HepG2 (cell line): ENCODE results near the gene NFATC2. TPM values are rescaled to one million over a fixed set of nuclear protein-coding genes. Genes with fewer than 3 reads are reported as not detected.

Source experiments
- ATAC-seq: fragments of 200-7000 bp; cut with Tn5 transposase; 3 replicates; pipeline ENCODE4 v1.9.1; 2020; ENCODE audit warnings: mild to moderate bottlenecking, moderate library complexity
- BruUV-seq: library from RNA; stranded (reverse); fragments of 400-500 nt; replicated peaks from 2 replicates; lab custom pipeline; 2021; lab: Mats Ljungman, UMichigan
- CTCF ChIA-PET: fragments of 300-600 bp; formaldehyde crosslinking; extraction: SDS; loops from one replicate; lab custom pipeline; 2021; ENCODE audit warnings: low total read pairs, inconsistent platforms, low intra/inter-chr PET ratio; lab: Yijun Ruan, JAX
- POLR2A ChIA-PET: fragments of 350-600 bp; sonication (Branson Sonifier 250); formaldehyde crosslinking; loops from one replicate; lab custom pipeline; 2020; ENCODE audit warnings: antibody characterized with exemption, inconsistent platforms; lab: Yijun Ruan, JAX
- DNase-seq: peaks from one replicate; pipeline ENCODE4 v3.0.0-alpha.2; 2015; ENCODE audit warnings: low spot score
- FAIRE-seq: peaks from 3 replicates; lab custom pipeline; 2011; peaks lifted over from hg19 to GRCh38; lab: Jason Lieb, UNC
- H2AFZ ChIP-seq: one replicate; pipeline ENCODE4 v1.6.1; 2011; ENCODE audit warnings: low read length, inconsistent platforms
- H3K27ac ChIP-seq: fragments of 300-600 bp; 3 replicates; pipeline ENCODE4 v1.8.0; 2011; ENCODE audit warnings: mixed run types, mild to moderate bottlenecking, mixed read lengths, low read length, inconsistent platforms; ENCODE audit not compliant: insufficient read depth; ENCODE audit errors: extremely low read length
- H3K27me3 ChIP-seq, 2 experiments: fragments of 200-600 bp in 1 of 2; 2 replicates in 1 of 2; 3 replicates in 1 of 2; pipeline versions ENCODE4 v1.6.0 to v1.8.0; 2011; ENCODE audit warnings: low read length in 2 of 2, mild to moderate bottlenecking in 2 of 2, moderate library complexity in 2 of 2, inconsistent platforms in 1 of 2; ENCODE audit not compliant: insufficient read depth in 2 of 2, control insufficient read depth in 1 of 2
- H3K36me3 ChIP-seq, 2 experiments: fragments of 200-600 bp in 1 of 2; replicated peaks in 1 of 2; 2 replicates in 1 of 2; 3 replicates in 1 of 2; pipeline versions ENCODE4 v1.5.1 to v1.8.0; 2011; ENCODE audit warnings: low read length in 2 of 2, inconsistent platforms in 1 of 2; ENCODE audit not compliant: insufficient read depth in 2 of 2, control insufficient read depth in 1 of 2
- H3K4me1 ChIP-seq: 2 replicates; pipeline ENCODE4 v1.5.1; 2012; ENCODE audit warnings: low read length, inconsistent platforms; ENCODE audit not compliant: insufficient read depth
- H3K4me2 ChIP-seq: 2 replicates; pipeline ENCODE4 v1.6.0; 2011; ENCODE audit warnings: low read depth, low read length, inconsistent platforms
- H3K4me3 ChIP-seq, 3 experiments: fragments of 200-600 bp in 1 of 3; sonication (generic), shearing (Covaris generic) in 1 of 3; replicated peaks in 1 of 3; 2 replicates each; pipeline ENCODE4 v1.5.1; 2011 to 2016; ENCODE audit warnings: low read length in 3 of 3, inconsistent platforms in 2 of 3, low read depth in 2 of 3, mild to moderate bottlenecking in 2 of 3, control low read depth in 1 of 3, mixed read lengths in 1 of 3; ENCODE audit not compliant: insufficient read depth in 1 of 3
- H3K79me2 ChIP-seq: one replicate; pipeline ENCODE4 v1.6.1; 2011; ENCODE audit warnings: low read length, inconsistent platforms; ENCODE audit not compliant: insufficient read depth
- H3K9ac ChIP-seq: 2 replicates; pipeline ENCODE4 v1.6.0; 2011; ENCODE audit warnings: mild to moderate bottlenecking, low read depth, low read length, inconsistent platforms; ENCODE audit not compliant: insufficient read depth
- H3K9me3 ChIP-seq: 2 replicates; pipeline ENCODE4 v1.5.1; 2012; ENCODE audit warnings: mild to moderate bottlenecking, low read length
- H4K20me1 ChIP-seq: 2 replicates; pipeline ENCODE4 v1.6.0; 2011; ENCODE audit warnings: inconsistent platforms, mild to moderate bottlenecking, low read length, moderate library complexity; ENCODE audit not compliant: insufficient read depth
- FOXM1 ChIP-seq: sonication (generic); formaldehyde crosslinking; IDR thresholded peaks from 2 replicates; pipeline ENCODE4 v1.5.0; 2020; ENCODE audit warnings: missing genetic modification reagents
- HNRNPH1 ChIP-seq: fragments of 200-400 bp; formaldehyde crosslinking; optimal IDR thresholded peaks from 2 replicates; pipeline ENCODE3; 2017; ENCODE audit warnings: mild to moderate bottlenecking, low read depth, low read length
- JDP2 ChIP-seq: sonication (generic); formaldehyde crosslinking; IDR thresholded peaks from 2 replicates; pipeline ENCODE4 v1.8.1; 2022; ENCODE audit warnings: missing genetic modification reagents, borderline replicate concordance
- NFIB ChIP-seq: sonication (generic); formaldehyde crosslinking; IDR thresholded peaks from 2 replicates; pipeline ENCODE4 v1.9.0; 2021; ENCODE audit warnings: missing genetic modification reagents, mild to moderate bottlenecking, borderline replicate concordance
- SETDB1 ChIP-seq: sonication (generic); formaldehyde crosslinking; IDR thresholded peaks from 2 replicates; pipeline ENCODE4 v1.5.1; 2020; ENCODE audit warnings: missing genetic modification reagents, mild to moderate bottlenecking, borderline replicate concordance
- ZFP91 ChIP-seq: sonication (generic); formaldehyde crosslinking; IDR thresholded peaks from 2 replicates; pipeline ENCODE4 v1.9.0; 2022; ENCODE audit warnings: missing genetic modification reagents, mild to moderate bottlenecking, borderline replicate concordance
- ZNF10 ChIP-seq: sonication (generic); formaldehyde crosslinking; IDR thresholded peaks from 2 replicates; pipeline ENCODE4 v1.4.0; 2020; ENCODE audit warnings: mild to moderate bottlenecking, low read depth, missing genetic modification reagents, borderline replicate concordance
- ZNF18 ChIP-seq: sonication (generic); formaldehyde crosslinking; IDR thresholded peaks from 2 replicates; pipeline ENCODE4 v1.8.0; 2022; ENCODE audit warnings: mild to moderate bottlenecking, missing genetic modification reagents; ENCODE audit not compliant: insufficient replicate concordance
- ZNF552 ChIP-seq: sonication (generic); formaldehyde crosslinking; IDR thresholded peaks from 2 replicates; pipeline ENCODE4 v1.9.0; 2022; ENCODE audit warnings: missing genetic modification reagents, mild to moderate bottlenecking, borderline replicate concordance
- ZNF577 ChIP-seq: sonication (generic); formaldehyde crosslinking; IDR thresholded peaks from 2 replicates; pipeline ENCODE4 v1.4.0; 2020; ENCODE audit warnings: mild to moderate bottlenecking, low read depth, missing genetic modification reagents, borderline replicate concordance
- ZNF878 ChIP-seq: sonication (generic); formaldehyde crosslinking; IDR thresholded peaks from 2 replicates; pipeline ENCODE4 v1.8.1; 2023; ENCODE audit warnings: mild to moderate bottlenecking, missing genetic modification reagents, moderate library complexity
- WGBS: methylation state at CpG from one replicate; pipeline ENCODE4 v1.1.6; 2017; ENCODE audit warnings: low lambda C conversion rate; 5-methylcytosine and 5-hydroxymethylcytosine counted together
- in situ Hi-C: cut with HindIII; loops from 2 replicates; pipeline ENCODE4 v1.10.0; 2017; ENCODE audit warnings: low pct_unique_long_range_greater_than_20kb; ENCODE audit not compliant: extremely low pct_ligation_motif_present
- intact Hi-C: fragments of 100-400 bp; cut with micrococcal nuclease; formaldehyde crosslinking; loops from one replicate; pipeline ENCODE4 v1.10.0; 2022; ENCODE audit not compliant: unreplicated experiment
- polyA plus RNA-seq, 8 experiments: library from polyadenylated mRNA; depleted of rRNA in 3 of 8; stranded (reverse) in 7 of 8; unstranded in 1 of 8; fragments of >200 nt; fragmentation: Illumina TruSeq in 4 of 8; extraction: Trizol in 4 of 8; gene quantifications; 2 replicates each; pipeline versions ENCODE4 v1.2.1 to v1.2.3, GENCODE V29; 2011 to 2016; ENCODE audit warnings: low read depth in 4 of 8, missing spikeins in 1 of 8, mixed read lengths in 1 of 8; ENCODE audit not compliant: insufficient read depth in 1 of 8
- total RNA-seq, 5 experiments: library from RNA; depleted of rRNA; stranded (reverse); fragments of >200 nt; fragmentation: Illumina TruSeq; extraction: Trizol; gene quantifications; 2 replicates each; pipeline ENCODE4 v1.2.3, GENCODE V29; 2016; ENCODE audit warnings: low read depth in 1 of 5
- TF ChIP-seq, protein P1 (sequence below), 2 experiments: sonication (generic) in 1 of 2; formaldehyde crosslinking in 1 of 2; IDR thresholded peaks; 2 replicates each; pipeline versions ENCODE4 v1.6.1 to v1.9.0; 2014 to 2022; ENCODE audit warnings: antibody characterized with exemption in 1 of 2, borderline replicate concordance in 1 of 2, inconsistent platforms in 1 of 2, low read depth in 1 of 2, missing genetic modification reagents in 1 of 2
- TF ChIP-seq, protein P2 (sequence below): sonication (generic); formaldehyde crosslinking; IDR thresholded peaks from 2 replicates; pipeline ENCODE4 v1.4.0; 2020; ENCODE audit warnings: missing genetic modification reagents, mild to moderate bottlenecking, borderline replicate concordance

Gene NFATC2
- total and polyA plus RNA-seq, 2 of the 13 experiments (the other 11 are each of a cell fraction or from before 2014, with no cell fraction given) = 1.9 to 3.3 TPM

- no peak overlapping the region for H2AFZ ChIP-seq
- no peak for TF ChIP-seq ZNF552 (CRISPR knock-in tag)
- no peak for TF ChIP-seq FOXM1 (CRISPR knock-in tag)
- TF ChIP-seq, protein P1, sequence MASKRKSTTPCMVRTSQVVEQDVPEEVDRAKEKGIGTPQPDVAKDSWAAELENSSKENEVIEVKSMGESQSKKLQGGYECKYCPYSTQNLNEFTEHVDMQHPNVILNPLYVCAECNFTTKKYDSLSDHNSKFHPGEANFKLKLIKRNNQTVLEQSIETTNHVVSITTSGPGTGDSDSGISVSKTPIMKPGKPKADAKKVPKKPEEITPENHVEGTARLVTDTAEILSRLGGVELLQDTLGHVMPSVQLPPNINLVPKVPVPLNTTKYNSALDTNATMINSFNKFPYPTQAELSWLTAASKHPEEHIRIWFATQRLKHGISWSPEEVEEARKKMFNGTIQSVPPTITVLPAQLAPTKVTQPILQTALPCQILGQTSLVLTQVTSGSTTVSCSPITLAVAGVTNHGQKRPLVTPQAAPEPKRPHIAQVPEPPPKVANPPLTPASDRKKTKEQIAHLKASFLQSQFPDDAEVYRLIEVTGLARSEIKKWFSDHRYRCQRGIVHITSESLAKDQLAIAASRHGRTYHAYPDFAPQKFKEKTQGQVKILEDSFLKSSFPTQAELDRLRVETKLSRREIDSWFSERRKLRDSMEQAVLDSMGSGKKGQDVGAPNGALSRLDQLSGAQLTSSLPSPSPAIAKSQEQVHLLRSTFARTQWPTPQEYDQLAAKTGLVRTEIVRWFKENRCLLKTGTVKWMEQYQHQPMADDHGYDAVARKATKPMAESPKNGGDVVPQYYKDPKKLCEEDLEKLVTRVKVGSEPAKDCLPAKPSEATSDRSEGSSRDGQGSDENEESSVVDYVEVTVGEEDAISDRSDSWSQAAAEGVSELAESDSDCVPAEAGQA (IDR thresholded peaks at IDR 0.05; ENCODE audit: low read depth) = no peak
- TF ChIP-seq, protein P1 (CRISPR knock-in tag; IDR thresholded peaks at IDR 0.05; ENCODE audit: borderline replicate concordance) = no peak
- TF ChIP-seq, protein P2, sequence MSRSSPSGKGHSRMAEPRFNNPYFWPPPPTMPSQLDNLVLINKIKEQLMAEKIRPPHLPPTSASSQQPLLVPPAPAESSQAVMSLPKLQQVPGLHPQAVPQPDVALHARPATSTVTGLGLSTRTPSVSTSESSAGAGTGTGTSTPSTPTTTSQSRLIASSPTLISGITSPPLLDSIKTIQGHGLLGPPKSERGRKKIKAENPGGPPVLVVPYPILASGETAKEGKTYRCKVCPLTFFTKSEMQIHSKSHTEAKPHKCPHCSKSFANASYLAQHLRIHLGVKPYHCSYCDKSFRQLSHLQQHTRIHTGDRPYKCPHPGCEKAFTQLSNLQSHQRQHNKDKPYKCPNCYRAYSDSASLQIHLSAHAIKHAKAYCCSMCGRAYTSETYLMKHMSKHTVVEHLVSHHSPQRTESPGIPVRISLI (CRISPR knock-in tag) = no peak
- TF ChIP-seq ZNF10 (CRISPR knock-in tag) = no peak
- no peak for TF ChIP-seq JDP2 (CRISPR knock-in tag)
- no peak for TF ChIP-seq ZNF577 (CRISPR knock-in tag)
- no peak for TF ChIP-seq ZNF18 (CRISPR knock-in tag)
- TF ChIP-seq HNRNPH1 = no peak
- no peak for TF ChIP-seq SETDB1
- no peak for TF ChIP-seq ZNF878
- TF ChIP-seq ZFP91 (CRISPR knock-in tag) = no peak
- TF ChIP-seq NFIB (CRISPR knock-in tag) = no peak
- in situ Hi-C loops = no loop called here
- H4K20me1 ChIP-seq = no peaks in the 10 kb centered on the region
- H3K27me3 ChIP-seq = no peaks in the 10 kb centered on the region
- BruUV-seq = no TSS peak
- intact Hi-C loops = no loop called here
- H3K36me3 ChIP-seq = peaks cover 0 to 3% of the 10 kb centered on the region in 2 experiments; a peak in 2 of 5 replicates
- H3K79me2 ChIP-seq = no peaks in the 10 kb centered on the region
- DNase-seq = no peak
- POLR2A ChIA-PET = no interaction called here
- CTCF ChIA-PET = no interaction called here
- no peak overlapping the region for H3K4me3 ChIP-seq
- no peaks in the 10 kb centered on the region for H3K4me1 ChIP-seq
- no peak overlapping the region for H3K4me2 ChIP-seq
- H3K9ac ChIP-seq = no peak overlapping the region
- no peak for ATAC-seq
- WGBS = 79% methylated on average over 4 of the region's 4 CpGs
- H3K27ac ChIP-seq = no peak overlapping the region
- no peak for FAIRE-seq
- H3K9me3 ChIP-seq = no peaks in the 10 kb centered on the region
Measured at GRCh38 chr20:51495291-51495690, 47.2 kb downstream of the NFATC2 start.
